CD4-positive, alpha-beta T cell treated with Interleukin-21 for 1 hour (primary cell): ENCODE data around the gene BTBD16.

Experiments used
- DNase-seq: peaks from one replicate; pipeline ENCODE4 v3.0.0-alpha.2; 2020

Gene BTBD16

GRCh38 chr10:122271076-122271475, at the start of gene BTBD16:
Gene BTBD16, plus strand, starts transcription at chr10:122271296. Its CDS starts 3,786 bp downstream, at chr10:122275082.
- DNase-seq = no peak

GRCh38 chr10:122221958-122222357, 49.1 kb upstream of the BTBD16 start:
- no peak for DNase-seq

GRCh38 chr10:122222638-122223037, 48.5 kb upstream of the BTBD16 start:
- no peak for DNase-seq

GRCh38 chr10:122224159-122224558, 46.9 kb upstream of the BTBD16 start:
- DNase-seq = no peak

- no peak for DNase-seq
Measured at GRCh38 chr10:122225330-122225729, 45.8 kb upstream of the BTBD16 start.

GRCh38 chr10:122227754-122228153, 43.3 kb upstream of the BTBD16 start:
- no peak for DNase-seq

GRCh38 chr10:122229666-122230065, 41.4 kb upstream of the BTBD16 start:
- no peak for DNase-seq

- DNase-seq = no peak
Measured at GRCh38 chr10:122230222-122230621, 40.9 kb upstream of the BTBD16 start.

- DNase-seq = no peak
Measured at GRCh38 chr10:122232769-122233168, 38.3 kb upstream of the BTBD16 start.

GRCh38 chr10:122233857-122234348, 37.2 kb upstream of the BTBD16 start:
- no peak for DNase-seq

GRCh38 chr10:122234416-122234815, 36.7 kb upstream of the BTBD16 start:
- DNase-seq = no peak

GRCh38 chr10:122236690-122237306, 34.3 kb upstream of the BTBD16 start:
- no peak for DNase-seq

GRCh38 chr10:122237331-122237990, 33.6 kb upstream of the BTBD16 start:
- no peak for DNase-seq

GRCh38 chr10:122239578-122240257, 31.4 kb upstream of the BTBD16 start:
- no peak for DNase-seq

- DNase-seq = no peak
Measured at GRCh38 chr10:122240401-122240800, 30.7 kb upstream of the BTBD16 start.

- no peak for DNase-seq
Measured at GRCh38 chr10:122241836-122242235, 29.3 kb upstream of the BTBD16 start.

GRCh38 chr10:122243550-122243949, 27.5 kb upstream of the BTBD16 start:
- no peak for DNase-seq

- no peak for DNase-seq
Measured at GRCh38 chr10:122244001-122244975, 26.8 kb upstream of the BTBD16 start.

GRCh38 chr10:122245136-122245535, 26.0 kb upstream of the BTBD16 start:
- DNase-seq = no peak

- DNase-seq = no peak
Measured at GRCh38 chr10:122245897-122246296, 25.2 kb upstream of the BTBD16 start.

GRCh38 chr10:122246830-122247520, 24.1 kb upstream of the BTBD16 start:
- no peak for DNase-seq
